ACC112 (cell line): ENCODE measurements around the gene DHRS2.

Experiments
- H2AFZ ChIP-seq: fragments of 200-600 bp; sonication (generic); one replicate; pipeline ENCODE4 v1.6.0; 2017; ENCODE audit warnings: antibody characterized with exemption, low read length; ENCODE audit not compliant: unreplicated experiment
- H3K27ac ChIP-seq: fragments of 200-600 bp; sonication (generic); 2 replicates; pipeline ENCODE4 v1.5.1; 2014; ENCODE audit warnings: low read depth, mild to moderate bottlenecking, antibody characterized with exemption, low read length, moderate library complexity
- H3K27me3 ChIP-seq: fragments of 200-600 bp; sonication (generic); 2 replicates; pipeline ENCODE4 v1.6.1; 2014; ENCODE audit warnings: mild to moderate bottlenecking, antibody characterized with exemption, low read length, moderate library complexity, mixed read lengths; ENCODE audit not compliant: insufficient read depth
- H3K36me3 ChIP-seq: fragments of 200-600 bp; sonication (generic); 2 replicates; pipeline ENCODE4 v1.6.1; 2016; ENCODE audit warnings: mild to moderate bottlenecking, antibody characterized with exemption, low read length, moderate library complexity, mixed read lengths; ENCODE audit not compliant: insufficient read depth
- H3K4me1 ChIP-seq: fragments of 200-600 bp; sonication (generic); one replicate; pipeline ENCODE4 v1.6.1; 2016; ENCODE audit warnings: low read length, mixed read lengths; ENCODE audit not compliant: insufficient read depth, unreplicated experiment, control insufficient read depth
- H3K4me3 ChIP-seq: fragments of 200-600 bp; sonication (generic); 2 replicates; pipeline ENCODE4 v1.5.1; 2014; ENCODE audit warnings: mild to moderate bottlenecking, low read depth, low read length
- H3K79me2 ChIP-seq: fragments of 200-600 bp; sonication (generic); one replicate; pipeline ENCODE4 v1.6.0; 2016; ENCODE audit warnings: low read length; ENCODE audit not compliant: control insufficient read depth, unreplicated experiment, insufficient read depth

Gene DHRS2

GRCh38 chr14:23612802-23613201, 23.4 kb upstream of the DHRS2 start:
- Histone ChIP-seq H3K4me3 (no peak overlapping the region), H3K27ac (no peak overlapping the region), H3K79me2 (no peaks in the 10 kb centered on the region), H3K27me3 (peaks cover 80% of the 10 kb centered on the region), H2AFZ (no peak overlapping the region), H3K36me3 (no peaks in the 10 kb centered on the region), H3K4me1 (no peaks in the 10 kb centered on the region)

- Histone ChIP-seq H2AFZ (no peak overlapping the region), H3K4me1 (no peaks in the 10 kb centered on the region), H3K27me3 (peaks cover 83% of the 10 kb centered on the region), H3K27ac (no peak overlapping the region), H3K36me3 (no peaks in the 10 kb centered on the region), H3K4me3 (no peak overlapping the region), H3K79me2 (no peaks in the 10 kb centered on the region)
Measured at GRCh38 chr14:23613242-23614070, 22.7 kb upstream of the DHRS2 start.

- no peaks in the 10 kb centered on the region for H3K79me2 ChIP-seq
- no peaks in the 10 kb centered on the region for H3K36me3 ChIP-seq
- H3K4me3 ChIP-seq = no peak overlapping the region
- no peaks in the 10 kb centered on the region for H3K4me1 ChIP-seq
- no peak overlapping the region for H2AFZ ChIP-seq
- no peak overlapping the region for H3K27ac ChIP-seq
- H3K27me3 ChIP-seq = peaks cover 84% of the 10 kb centered on the region
Measured at GRCh38 chr14:23614395-23614828, 21.8 kb upstream of the DHRS2 start.

GRCh38 chr14:23615856-23616255, 20.3 kb upstream of the DHRS2 start:
- Histone ChIP-seq H3K27me3 (peaks cover 85% of the 10 kb centered on the region), H3K36me3 (no peaks in the 10 kb centered on the region), H3K27ac (no peak overlapping the region), H2AFZ (no peak overlapping the region), H3K4me1 (no peaks in the 10 kb centered on the region), H3K79me2 (no peaks in the 10 kb centered on the region), H3K4me3 (no peak overlapping the region)

- H2AFZ ChIP-seq = no peak overlapping the region
- no peaks in the 10 kb centered on the region for H3K36me3 ChIP-seq
- no peak overlapping the region for H3K27ac ChIP-seq
- peaks cover 86% of the 10 kb centered on the region for H3K27me3 ChIP-seq
- no peak overlapping the region for H3K4me3 ChIP-seq
- H3K4me1 ChIP-seq = no peaks in the 10 kb centered on the region
- no peaks in the 10 kb centered on the region for H3K79me2 ChIP-seq
Measured at GRCh38 chr14:23617539-23617938, 18.6 kb upstream of the DHRS2 start.

GRCh38 chr14:23618415-23618988, 17.7 kb upstream of the DHRS2 start:
- H3K27me3 ChIP-seq = peaks cover 86% of the 10 kb centered on the region
- H3K4me3 ChIP-seq = no peak overlapping the region
- no peaks in the 10 kb centered on the region for H3K36me3 ChIP-seq
- no peaks in the 10 kb centered on the region for H3K79me2 ChIP-seq
- H2AFZ ChIP-seq = no peak overlapping the region
- no peaks in the 10 kb centered on the region for H3K4me1 ChIP-seq
- H3K27ac ChIP-seq = no peak overlapping the region

- Histone ChIP-seq H3K4me1 (no peaks in the 10 kb centered on the region), H3K36me3 (no peaks in the 10 kb centered on the region), H3K27me3 (peaks cover 70% of the 10 kb centered on the region), H2AFZ (no peak overlapping the region), H3K27ac (no peak overlapping the region), H3K4me3 (no peak overlapping the region), H3K79me2 (no peaks in the 10 kb centered on the region)
Measured at GRCh38 chr14:23620177-23620702, 15.9 kb upstream of the DHRS2 start.

- Histone ChIP-seq H3K27me3 (peaks cover 67% of the 10 kb centered on the region), H3K36me3 (no peaks in the 10 kb centered on the region)
Measured at GRCh38 chr14:23621204-23621931, 14.8 kb upstream of the DHRS2 start.

GRCh38 chr14:23621932-23622730, 14.0 kb upstream of the DHRS2 start:
- H3K79me2 ChIP-seq = no peaks in the 10 kb centered on the region
- H3K4me3 ChIP-seq = no peak overlapping the region
- no peak overlapping the region for H2AFZ ChIP-seq
- no peaks in the 10 kb centered on the region for H3K36me3 ChIP-seq
- H3K27ac ChIP-seq = no peak overlapping the region
- H3K27me3 ChIP-seq = peaks cover 65% of the 10 kb centered on the region
- no peaks in the 10 kb centered on the region for H3K4me1 ChIP-seq

More at GRCh38 chr14:23621204-23621931, 14.8 kb upstream of the DHRS2 start:
- H2AFZ ChIP-seq = no peak overlapping the region
- no peaks in the 10 kb centered on the region for H3K4me1 ChIP-seq
- H3K79me2 ChIP-seq = no peaks in the 10 kb centered on the region
- H3K27ac ChIP-seq = no peak overlapping the region
- H3K4me3 ChIP-seq = no peak overlapping the region

GRCh38 chr14:23622990-23623389, 13.2 kb upstream of the DHRS2 start:
- Histone ChIP-seq H3K27me3 (peaks cover 63% of the 10 kb centered on the region), H3K4me3 (no peak overlapping the region), H3K79me2 (no peaks in the 10 kb centered on the region), H2AFZ (no peak overlapping the region), H3K36me3 (no peaks in the 10 kb centered on the region), H3K27ac (no peak overlapping the region), H3K4me1 (no peaks in the 10 kb centered on the region)
